ENCODE measurements around the gene CFAP61. TPM values are rescaled to one million over a fixed set of nuclear protein-coding genes. Genes with fewer than 3 reads are reported as not detected.
A peak's percentile ranks its signal among the peaks of the same experiment; 100 is the strongest.

The CFAP61 gene
- total RNA-seq, 1 experiment from 2014 or later, result 0.28 TPM

- H3K4me1 ChIP-seq (ENCODE audit: control insufficient read depth, insufficient read depth, low read length), result peaks cover 26% of the 10 kb centered on the region
- H3K27me3 ChIP-seq (ENCODE audit: control insufficient read depth, insufficient read depth, low read length), result no peaks in the 10 kb centered on the region
- ChIA-PET CTCF (no interaction called here), POLR2A (no interaction called here)
- intact Hi-C loops (cut with micrococcal nuclease; ENCODE audit: unreplicated experiment) (no loop called here), in situ Hi-C loops (cut with HindIII; ENCODE audit: low pct_unique_long_range_greater_than_20kb, low sequenced_read_pairs) (no loop called here)
- no TSS peak for BruUV-seq (replicated peaks)
- no peaks in the 10 kb centered on the region for H3K9me3 ChIP-seq (ENCODE audit: control insufficient read depth, insufficient read depth, low read depth, low read length)
- H3K4me3 ChIP-seq (ENCODE audit: low read depth in 2 of 2, low read length in 2 of 2), result peak overlapping the region; percentile 80 to 90
- DNase-seq (ENCODE audit: low read depth, low spot score) (no peak), ATAC-seq (no peak)
- no peak for TF ChIP-seq CTCF (IDR thresholded peaks at IDR 0.05)
- TF ChIP-seq SIN3A (IDR thresholded peaks at IDR 0.05; ENCODE audit: borderline replicate concordance, insufficient read depth, low read depth, low read length), result no peak
- TF ChIP-seq REST (IDR thresholded peaks at IDR 0.05; ENCODE audit: insufficient read depth in 1 of 2, low read depth in 2 of 2, low read length in 1 of 2), result no peak
- no peak for TF ChIP-seq TCF7L2 (IDR thresholded peaks at IDR 0.05; ENCODE audit: low read depth, low read length)
- TF ChIP-seq POLR2AphosphoS5 (IDR thresholded peaks at IDR 0.05; ENCODE audit: low read depth, low read length), result no peak
- peak overlapping the region; percentile 88 for H3K27ac ChIP-seq (ENCODE audit: low read length)
- no peaks in the 10 kb centered on the region; the same call in 1 of the 2 replicates for H3K36me3 ChIP-seq (ENCODE audit: control insufficient read depth, insufficient read depth, low read length)
These were observed 34.5 kb upstream of the CFAP61 start for GRCh38 chr20:20017844-20018185.

GRCh38 chr20:20018366-20018765 is 34.0 kb upstream of the CFAP61 start:
- no peaks in the 10 kb centered on the region for H3K9me3 ChIP-seq (ENCODE audit: control insufficient read depth, insufficient read depth, low read depth, low read length)
- in situ Hi-C loops (cut with HindIII; ENCODE audit: low pct_unique_long_range_greater_than_20kb, low sequenced_read_pairs) (no loop called here), intact Hi-C loops (cut with micrococcal nuclease; ENCODE audit: unreplicated experiment) (no loop called here)
- peak overlapping the region; percentile 80 to 90 for H3K4me3 ChIP-seq (ENCODE audit: low read depth in 2 of 2, low read length in 2 of 2)
- ChIA-PET CTCF (no interaction called here), POLR2A (no interaction called here)
- H3K27ac ChIP-seq (ENCODE audit: low read length), result peak overlapping the region; percentile 88
- TF ChIP-seq SIN3A (IDR thresholded peaks at IDR 0.05; ENCODE audit: borderline replicate concordance, insufficient read depth, low read depth, low read length) (no peak), CTCF (IDR thresholded peaks at IDR 0.05) (no peak), REST (IDR thresholded peaks at IDR 0.05; ENCODE audit: insufficient read depth in 1 of 2, low read depth in 2 of 2, low read length in 1 of 2) (no peak), POLR2AphosphoS5 (IDR thresholded peaks at IDR 0.05; ENCODE audit: low read depth, low read length) (no peak), TCF7L2 (IDR thresholded peaks at IDR 0.05; ENCODE audit: low read depth, low read length) (no peak)
- DNase-seq (ENCODE audit: low read depth, low spot score) (no peak), ATAC-seq (no peak)
- no peaks in the 10 kb centered on the region for H3K27me3 ChIP-seq (ENCODE audit: control insufficient read depth, insufficient read depth, low read length)
- H3K36me3 ChIP-seq (ENCODE audit: control insufficient read depth, insufficient read depth, low read length), result no peaks in the 10 kb centered on the region; the same call in 1 of the 2 replicates
- BruUV-seq (replicated peaks), result TSS peak; percentile 90
- peaks cover 26% of the 10 kb centered on the region for H3K4me1 ChIP-seq (ENCODE audit: control insufficient read depth, insufficient read depth, low read length)
